Breast epithelium (tissue), 3 donors: Measurements from ENCODE around the gene KIF26B.

ENCODE experiments used
- CTCF ChIP-seq, 3 donors: fragments of 450-650 bp; IDR thresholded peaks; one replicate each; pipeline ENCODE4 v1.5.1; 2016 to 2017; ENCODE audit warnings: antibody characterized with exemption in 3 of 3, mild to moderate bottlenecking in 3 of 3, moderate library complexity in 3 of 3
- POLR2A ChIP-seq: fragments of 450-650 bp; IDR thresholded peaks from one replicate; pipeline ENCODE4 v1.6.1; 2016; ENCODE audit warnings: antibody characterized with exemption, mild to moderate bottlenecking, moderate library complexity

- TF ChIP-seq CTCF (IDR thresholded peaks at IDR 0.05) (no peak), POLR2A (no peak)
These were observed 376.2 kb downstream of the KIF26B start for GRCh38 chr1:245530937-245531336.
